HepG2 (cell line): ENCODE results near the gene SLC9B2. TPM values are rescaled to one million over a fixed set of nuclear protein-coding genes. Genes with fewer than 3 reads are reported as not detected.

Experiments
- ELF3 ChIP-seq: IDR thresholded peaks from 2 replicates; pipeline ENCODE4 v1.6.1; 2016; ENCODE audit warnings: missing genetic modification reagents, missing compliant biosample characterization
- EP300 ChIP-seq, 3 experiments: sonication (generic) in 1 of 3; formaldehyde crosslinking in 1 of 3; IDR thresholded peaks; 2 replicates each; pipeline versions ENCODE4 v1.5.1 to v1.6.1; 2011 to 2020; ENCODE audit warnings: low read depth in 2 of 3, low read length in 2 of 3, borderline replicate concordance in 1 of 3, improper control_type of control experiment in 1 of 3, mild to moderate bottlenecking in 1 of 3, missing genetic modification reagents in 1 of 3, moderate library complexity in 1 of 3
- ETS1 ChIP-seq: sonication (generic); formaldehyde crosslinking; IDR thresholded peaks from 2 replicates; pipeline ENCODE4 v1.4.0; 2020; ENCODE audit warnings: missing genetic modification reagents
- FLYWCH1 ChIP-seq: sonication (generic); formaldehyde crosslinking; IDR thresholded peaks from 2 replicates; pipeline ENCODE4 v1.8.1; 2023; ENCODE audit warnings: mild to moderate bottlenecking, missing genetic modification reagents
- FOXJ3 ChIP-seq: sonication (generic); formaldehyde crosslinking; IDR thresholded peaks from 2 replicates; pipeline ENCODE4 v1.4.0; 2020; ENCODE audit warnings: missing genetic modification reagents, mild to moderate bottlenecking, borderline replicate concordance
- HOXA3 ChIP-seq: sonication (generic); formaldehyde crosslinking; IDR thresholded peaks from 2 replicates; pipeline ENCODE4 v1.5.0; 2020; ENCODE audit warnings: missing genetic modification reagents
- ISL2 ChIP-seq: sonication (generic); formaldehyde crosslinking; IDR thresholded peaks from 2 replicates; pipeline ENCODE4 v1.5.0; 2020; ENCODE audit warnings: missing genetic modification reagents
- KDM6A ChIP-seq: IDR thresholded peaks from 2 replicates; pipeline ENCODE4 v1.6.1; 2016; ENCODE audit warnings: low read depth
- KMT2A ChIP-seq: sonication (generic); formaldehyde crosslinking; IDR thresholded peaks from 2 replicates; pipeline ENCODE4 v1.4.0; 2020; ENCODE audit warnings: missing genetic modification reagents
- PAF1 ChIP-seq: IDR thresholded peaks from 2 replicates; pipeline ENCODE4 v1.6.1; 2016; ENCODE audit warnings: missing genetic modification reagents, missing compliant biosample characterization
- SIX1 ChIP-seq: sonication (generic); formaldehyde crosslinking; IDR thresholded peaks from 2 replicates; pipeline ENCODE4 v1.4.0; 2020; ENCODE audit warnings: missing genetic modification reagents, borderline replicate concordance
- SMARCE1 ChIP-seq: fragments of 450-650 bp; IDR thresholded peaks from 2 replicates; pipeline ENCODE4 v1.6.1; 2017; ENCODE audit warnings: borderline replicate concordance
- SP5 ChIP-seq: IDR thresholded peaks from 2 replicates; pipeline ENCODE4 v1.6.1; 2016; ENCODE audit warnings: low read depth, borderline replicate concordance
- TFDP1 ChIP-seq: IDR thresholded peaks from 2 replicates; pipeline ENCODE4 v1.6.1; 2016; ENCODE audit warnings: missing compliant biosample characterization, missing genetic modification reagents, borderline replicate concordance
- TIGD3 ChIP-seq: sonication (generic); formaldehyde crosslinking; IDR thresholded peaks from 2 replicates; pipeline ENCODE4 v1.5.1; 2020; ENCODE audit warnings: mild to moderate bottlenecking, missing genetic modification reagents, borderline replicate concordance
- ZNF317 ChIP-seq: sonication (generic); formaldehyde crosslinking; IDR thresholded peaks from 2 replicates; pipeline ENCODE4 v1.5.0; 2020; ENCODE audit warnings: mild to moderate bottlenecking, missing genetic modification reagents
- ZNF331 ChIP-seq: sonication (generic); formaldehyde crosslinking; IDR thresholded peaks from 2 replicates; pipeline ENCODE4 v1.4.0; 2020; ENCODE audit warnings: missing genetic modification reagents
- ZNF550 ChIP-seq: sonication (generic); formaldehyde crosslinking; IDR thresholded peaks from 2 replicates; pipeline ENCODE4 v1.4.0; 2020; ENCODE audit warnings: mild to moderate bottlenecking, missing genetic modification reagents, borderline replicate concordance
- ZNF552 ChIP-seq: sonication (generic); formaldehyde crosslinking; IDR thresholded peaks from 2 replicates; pipeline ENCODE4 v1.9.0; 2022; ENCODE audit warnings: missing genetic modification reagents, mild to moderate bottlenecking, borderline replicate concordance
- ZNF558 ChIP-seq: sonication (generic); formaldehyde crosslinking; IDR thresholded peaks from 2 replicates; pipeline ENCODE4 v1.9.0; 2022; ENCODE audit warnings: mild to moderate bottlenecking, missing genetic modification reagents, borderline replicate concordance
- ZNF782 ChIP-seq: sonication (generic); formaldehyde crosslinking; IDR thresholded peaks from 2 replicates; pipeline ENCODE4 v1.4.0; 2020; ENCODE audit warnings: missing genetic modification reagents, mild to moderate bottlenecking, borderline replicate concordance
- polyA plus RNA-seq, 8 experiments: library from polyadenylated mRNA; depleted of rRNA in 3 of 8; stranded (reverse) in 7 of 8; unstranded in 1 of 8; fragments of >200 nt; fragmentation: Illumina TruSeq in 4 of 8; extraction: Trizol in 4 of 8; gene quantifications; 2 replicates each; pipeline versions ENCODE4 v1.2.1 to v1.2.3, GENCODE V29; 2011 to 2016; ENCODE audit warnings: low read depth in 4 of 8, missing spikeins in 1 of 8, mixed read lengths in 1 of 8; ENCODE audit not compliant: insufficient read depth in 1 of 8
- total RNA-seq, 5 experiments: library from RNA; depleted of rRNA; stranded (reverse); fragments of >200 nt; fragmentation: Illumina TruSeq; extraction: Trizol; gene quantifications; 2 replicates each; pipeline ENCODE4 v1.2.3, GENCODE V29; 2016; ENCODE audit warnings: low read depth in 1 of 5

Gene SLC9B2
- total and polyA plus RNA-seq, 2 of the 13 experiments (the other 11 are each of a cell fraction or from before 2014, with no cell fraction given): 23.5 to 38.5 TPM

DNA sequence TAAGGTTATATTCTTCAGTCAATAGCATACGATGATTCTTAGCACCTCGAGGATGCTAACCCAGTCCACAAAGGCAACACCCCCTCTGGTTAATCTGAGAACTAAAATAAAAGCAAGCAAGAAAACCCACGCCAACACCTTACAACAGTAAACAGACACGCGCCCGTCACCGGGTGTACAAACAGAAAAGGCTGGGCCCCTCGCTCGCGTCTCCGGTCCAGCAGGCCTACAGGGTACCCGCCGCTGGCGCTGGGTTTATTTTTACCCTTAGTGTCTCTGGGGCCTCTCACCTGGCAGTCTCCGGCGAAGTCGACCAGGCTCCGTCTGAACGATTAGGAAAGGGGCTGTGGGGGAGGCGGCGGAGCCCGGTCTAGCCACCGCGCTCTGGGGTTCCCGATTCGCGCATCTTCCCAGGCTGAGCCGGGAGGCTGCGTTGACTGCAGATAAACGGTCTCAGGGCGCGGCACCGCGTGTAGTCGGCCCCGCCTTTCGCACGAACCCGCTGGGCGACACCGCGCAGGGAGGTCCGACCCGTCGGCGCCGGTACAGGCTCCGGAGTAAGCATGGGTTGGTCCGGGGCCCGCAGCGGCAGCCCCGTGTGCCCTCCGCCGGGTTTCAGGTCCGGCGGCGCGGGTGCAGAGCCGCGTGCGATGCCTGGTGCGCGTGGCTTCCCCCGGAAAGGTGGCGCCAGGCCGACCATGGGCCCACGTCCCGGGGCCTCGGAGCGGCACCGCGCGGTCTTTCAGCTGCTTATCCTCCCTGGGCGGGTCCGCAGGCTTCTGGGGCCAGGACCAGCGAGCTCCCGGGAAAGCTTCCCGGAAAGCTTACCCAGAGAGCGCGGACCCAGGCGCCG, 441 bp downstream of the SLC9B2 start (continued):
- TF ChIP-seq KMT2A (CRISPR knock-in tag) (peak; percentile 88), TIGD3 (CRISPR knock-in tag) (peak; percentile 55; the same call in 1 of the 2 replicates), SMARCE1 (no peak), ISL2 (CRISPR knock-in tag) (peak; percentile 61), SP5 (no peak), EP300 (IDR thresholded peaks at IDR 0.05; ENCODE audit: low read depth in 2 of 2, low read length in 2 of 2) (no peak), EP300 (CRISPR knock-in tag; IDR thresholded peaks at IDR 0.05; ENCODE audit: borderline replicate concordance) (peak; percentile 18; the same call in 1 of the 2 replicates), ZNF552 (no peak; the same call in 1 of the 2 replicates), ZNF550 (CRISPR knock-in tag) (no peak), ELF3 (CRISPR knock-in tag) (peak; percentile 30; the same call in 1 of the 2 replicates), KDM6A (CRISPR knock-in tag) (no peak), TFDP1 (no peak), ZNF558 (CRISPR knock-in tag) (no peak; the same call in 1 of the 2 replicates), FOXJ3 (no peak), ZNF782 (peak; percentile 33; the same call in 1 of the 2 replicates), ETS1 (CRISPR knock-in tag) (no peak), HOXA3 (peak; percentile 52; the same call in 1 of the 2 replicates), SIX1 (CRISPR knock-in tag) (no peak), ZNF331 (CRISPR knock-in tag) (peak; percentile 10; the same call in 1 of the 2 replicates), ZNF317 (CRISPR knock-in tag) (0 out of 2 replicates have a peak, but pooled peaks have one; percentile 24), PAF1 (CRISPR knock-in tag) (no peak), FLYWCH1 (CRISPR knock-in tag) (0 out of 2 replicates have a peak, but pooled peaks have one; percentile 51)
